H7 (cell line): ENCODE measurements around the gene SPEM3. TPM values are rescaled to one million over a fixed set of nuclear protein-coding genes. Genes with fewer than 3 reads are reported as not detected.

Experiments
- DNase-seq: peaks from one replicate; pipeline ENCODE4 v3.0.0; 2012
- H3K27me3 ChIP-seq: 2 replicates; pipeline ENCODE4 v1.6.0; 2011; ENCODE audit warnings: mild to moderate bottlenecking, low read length; ENCODE audit not compliant: control insufficient read depth, insufficient read depth
- H3K36me3 ChIP-seq: replicated peaks from 2 replicates; pipeline ENCODE4 v1.5.1; 2011; ENCODE audit warnings: low read length; ENCODE audit not compliant: control insufficient read depth, insufficient read depth
- H3K4me3 ChIP-seq: 2 replicates; pipeline ENCODE4 v1.5.1; 2011; ENCODE audit warnings: low read depth, mild to moderate bottlenecking, control low read depth, low read length, moderate library complexity; ENCODE audit not compliant: insufficient read depth
- total RNA-seq: library from RNA; depleted of rRNA; stranded (reverse); fragments of >200 nt; shearing (Covaris generic); gene quantifications from 2 replicates; pipeline ENCODE4 v1.2.3, GENCODE V29; 2014

SPEM3 gene
- total RNA-seq, 1 experiment from 2014 or later = not detected

DNA sequence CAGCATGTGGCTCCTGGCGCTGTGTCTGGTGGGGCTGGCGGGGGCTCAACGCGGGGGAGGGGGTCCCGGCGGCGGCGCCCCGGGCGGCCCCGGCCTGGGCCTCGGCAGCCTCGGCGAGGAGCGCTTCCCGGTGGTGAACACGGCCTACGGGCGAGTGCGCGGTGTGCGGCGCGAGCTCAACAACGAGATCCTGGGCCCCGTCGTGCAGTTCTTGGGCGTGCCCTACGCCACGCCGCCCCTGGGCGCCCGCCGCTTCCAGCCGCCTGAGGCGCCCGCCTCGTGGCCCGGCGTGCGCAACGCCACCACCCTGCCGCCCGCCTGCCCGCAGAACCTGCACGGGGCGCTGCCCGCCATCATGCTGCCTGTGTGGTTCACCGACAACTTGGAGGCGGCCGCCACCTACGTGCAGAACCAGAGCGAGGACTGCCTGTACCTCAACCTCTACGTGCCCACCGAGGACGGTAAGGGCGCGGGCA lies 20.4 kb upstream of the SPEM3 start:
- H3K27me3 ChIP-seq = peaks cover 11% of the 10 kb centered on the region
- DNase-seq = no peak
- peaks cover 9% of the 10 kb centered on the region for H3K36me3 ChIP-seq
- H3K4me3 ChIP-seq = peak overlapping the region; percentile 36

DNA sequence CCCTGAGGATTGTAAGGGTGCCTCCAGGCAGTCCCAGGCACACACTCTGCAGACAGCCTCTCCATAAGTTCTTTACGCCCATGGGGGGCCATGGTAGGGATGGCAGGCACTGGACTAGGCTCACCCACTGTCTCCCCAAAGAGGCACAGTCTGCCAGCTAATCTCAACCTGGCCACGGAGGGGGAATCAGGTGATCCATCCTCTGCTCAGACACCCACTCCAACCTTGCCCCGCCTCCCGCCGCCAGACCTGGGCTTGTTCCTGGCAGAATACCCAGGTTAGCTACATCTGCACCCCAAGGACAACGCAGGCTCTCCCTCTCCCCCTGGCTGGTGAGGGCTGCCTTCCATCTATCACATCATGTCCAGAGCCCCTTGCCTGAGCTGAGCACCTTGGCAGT lies 19.8 kb upstream of the SPEM3 start:
- H3K36me3 ChIP-seq = peaks cover 9% of the 10 kb centered on the region
- peak overlapping the region; percentile 36; the same call in 1 of the 2 replicates for H3K4me3 ChIP-seq
- DNase-seq = no peak
- H3K27me3 ChIP-seq = peaks cover 11% of the 10 kb centered on the region

DNA sequence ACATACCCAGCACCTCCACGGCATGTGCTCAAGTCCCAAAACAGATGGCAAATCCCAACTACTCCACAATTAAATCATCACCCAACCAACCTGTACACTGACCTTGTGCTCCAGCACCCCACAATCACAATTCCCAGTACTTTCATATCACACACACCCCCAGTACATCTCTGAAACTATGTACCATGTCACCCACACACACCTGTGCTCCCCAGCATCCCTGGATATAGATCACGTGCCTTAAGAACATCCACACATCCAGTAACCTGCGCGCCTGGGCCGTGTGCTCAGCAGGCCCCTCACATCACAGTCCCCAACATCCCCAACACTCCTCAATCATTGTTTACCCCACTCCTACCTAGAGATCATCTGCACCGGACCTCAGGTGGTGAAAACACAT lies 18.9 kb upstream of the SPEM3 start:
- H3K36me3 ChIP-seq = peaks cover 9% of the 10 kb centered on the region
- no peak for DNase-seq
- H3K4me3 ChIP-seq = no peak overlapping the region
- peaks cover 11% of the 10 kb centered on the region for H3K27me3 ChIP-seq

DNA sequence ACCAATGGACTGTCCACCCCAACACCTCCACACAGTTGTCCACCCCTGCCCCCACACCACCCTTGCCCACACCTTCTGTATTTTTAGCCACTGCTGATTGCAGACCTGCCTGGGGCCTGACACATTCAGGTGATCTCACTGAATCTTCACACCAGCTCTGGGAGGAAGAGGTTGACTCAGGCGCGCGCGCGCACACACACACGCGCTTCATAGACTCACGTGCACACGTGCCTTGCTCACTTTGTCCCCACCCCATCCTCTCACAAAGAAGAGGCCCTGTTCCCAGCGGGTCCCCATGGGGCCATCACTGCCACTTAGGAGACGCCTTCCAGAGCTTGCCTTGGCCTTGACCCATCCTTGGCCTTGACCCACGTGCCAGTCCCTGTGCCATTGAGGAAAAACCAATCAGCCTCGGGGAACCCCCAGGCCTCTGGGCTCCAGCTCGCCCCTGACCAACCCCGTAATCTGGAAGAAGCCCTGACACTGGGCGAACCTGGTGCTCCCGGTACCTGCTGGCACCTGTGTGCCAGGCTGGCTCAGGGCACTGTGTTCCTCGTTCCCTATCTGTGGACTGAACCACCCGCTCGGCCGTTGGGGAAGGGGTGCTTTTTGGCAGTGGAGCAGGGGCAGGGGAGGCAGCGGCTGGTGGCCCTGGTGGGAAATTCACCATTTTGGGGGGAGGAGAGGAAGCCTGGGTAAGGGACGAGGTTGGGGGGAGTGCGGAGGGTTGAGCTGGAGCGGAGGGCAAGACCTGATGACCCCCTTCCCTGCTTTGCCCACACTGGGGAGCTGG lies 17.8 kb upstream of the SPEM3 start:
- Histone ChIP-seq H3K27me3 (peaks cover 9% of the 10 kb centered on the region), H3K36me3 (peaks cover 16% of the 10 kb centered on the region), H3K4me3 (no peak overlapping the region)
- DNase-seq = no peak

DNA sequence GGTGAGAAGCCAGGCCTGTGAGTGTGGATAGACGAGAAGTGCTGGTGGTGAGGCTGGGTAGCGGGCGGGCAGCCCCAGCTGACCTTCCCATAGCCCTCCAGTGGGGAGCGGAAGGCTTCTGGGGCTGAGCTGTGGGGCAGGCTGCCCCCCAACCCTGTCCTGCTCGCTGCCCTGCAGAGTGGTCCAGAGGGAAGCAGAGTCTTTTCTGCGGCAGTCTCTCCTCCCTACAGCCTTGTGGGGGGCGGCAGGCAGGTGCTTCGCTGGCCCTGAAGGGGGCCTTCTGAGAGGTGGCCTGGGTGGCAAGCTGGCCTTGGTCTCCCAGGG lies 17.3 kb upstream of the SPEM3 start:
- peaks cover 6% of the 10 kb centered on the region for H3K27me3 ChIP-seq
- no peak overlapping the region for H3K4me3 ChIP-seq
- H3K36me3 ChIP-seq = peaks cover 16% of the 10 kb centered on the region
- DNase-seq = peak; percentile 53

DNA sequence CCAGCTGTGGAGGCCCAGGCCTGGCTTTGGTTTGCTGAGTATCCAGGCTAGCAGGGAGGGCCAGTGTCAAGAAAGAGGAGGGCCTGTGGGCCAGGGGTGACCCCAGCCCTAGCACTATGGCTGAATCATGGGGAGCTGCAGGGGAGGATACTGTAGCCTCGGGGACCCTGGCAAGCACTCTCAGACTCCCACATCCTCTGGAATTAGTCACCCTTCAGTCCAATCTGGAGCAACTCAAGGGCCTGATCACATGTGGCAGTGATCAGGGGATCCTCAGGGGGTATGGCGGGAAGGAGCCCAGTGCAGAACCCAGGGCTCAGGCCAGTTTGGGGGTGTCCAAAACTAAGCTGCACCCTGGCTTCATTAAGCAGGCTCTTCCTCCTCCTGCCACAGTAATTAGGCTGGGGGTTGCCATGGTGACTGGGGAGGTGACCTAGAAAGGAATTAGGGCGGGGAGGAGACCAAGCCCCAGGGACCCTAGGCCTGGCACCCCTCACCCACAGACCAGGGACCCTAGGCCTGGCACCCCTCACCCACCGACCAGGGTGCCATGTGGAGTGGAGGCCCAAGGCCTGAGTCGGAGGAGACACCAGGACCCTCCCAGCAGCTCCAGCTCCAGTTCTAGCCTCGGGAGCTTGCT lies 15.2 kb upstream of the SPEM3 start:
- Histone ChIP-seq H3K27me3 (peaks cover 6% of the 10 kb centered on the region; the same call in 1 of the 2 replicates), H3K4me3 (no peak overlapping the region), H3K36me3 (peaks cover 16% of the 10 kb centered on the region)
- no peak for DNase-seq

DNA sequence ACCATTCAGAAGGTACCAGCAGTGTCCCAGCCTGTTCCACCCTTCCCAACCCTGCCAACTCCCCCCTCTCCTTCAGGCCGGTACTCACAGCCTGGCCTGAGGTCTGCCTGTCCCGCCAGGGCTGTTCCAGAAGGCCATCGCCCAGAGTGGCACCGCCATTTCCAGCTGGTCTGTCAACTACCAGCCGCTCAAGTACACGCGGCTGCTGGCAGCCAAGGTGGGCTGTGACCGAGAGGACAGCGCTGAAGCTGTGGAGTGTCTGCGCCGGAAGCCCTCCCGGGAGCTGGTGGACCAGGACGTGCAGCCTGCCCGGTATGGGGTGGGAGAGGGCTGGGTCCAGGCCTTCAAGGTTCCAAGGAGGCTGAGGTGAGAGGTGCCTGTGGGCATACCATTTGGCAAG lies 13.8 kb upstream of the SPEM3 start:
- Histone ChIP-seq H3K4me3 (no peak overlapping the region), H3K27me3 (no peaks in the 10 kb centered on the region), H3K36me3 (peaks cover 11% of the 10 kb centered on the region)
- no peak for DNase-seq

DNA sequence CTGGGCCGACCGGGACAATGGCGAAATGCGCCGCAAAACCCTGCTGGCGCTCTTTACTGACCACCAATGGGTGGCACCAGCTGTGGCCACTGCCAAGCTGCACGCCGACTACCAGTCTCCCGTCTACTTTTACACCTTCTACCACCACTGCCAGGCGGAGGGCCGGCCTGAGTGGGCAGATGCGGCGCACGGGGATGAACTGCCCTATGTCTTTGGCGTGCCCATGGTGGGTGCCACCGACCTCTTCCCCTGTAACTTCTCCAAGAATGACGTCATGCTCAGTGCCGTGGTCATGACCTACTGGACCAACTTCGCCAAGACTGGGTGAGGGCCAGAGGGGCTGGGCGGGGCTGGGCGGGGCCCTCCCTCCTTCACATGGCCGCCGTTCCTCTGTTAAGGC lies 12.9 kb upstream of the SPEM3 start:
- H3K36me3 ChIP-seq = peaks cover 7% of the 10 kb centered on the region
- no peaks in the 10 kb centered on the region for H3K27me3 ChIP-seq
- no peak overlapping the region for H3K4me3 ChIP-seq
- no peak for DNase-seq

DNA sequence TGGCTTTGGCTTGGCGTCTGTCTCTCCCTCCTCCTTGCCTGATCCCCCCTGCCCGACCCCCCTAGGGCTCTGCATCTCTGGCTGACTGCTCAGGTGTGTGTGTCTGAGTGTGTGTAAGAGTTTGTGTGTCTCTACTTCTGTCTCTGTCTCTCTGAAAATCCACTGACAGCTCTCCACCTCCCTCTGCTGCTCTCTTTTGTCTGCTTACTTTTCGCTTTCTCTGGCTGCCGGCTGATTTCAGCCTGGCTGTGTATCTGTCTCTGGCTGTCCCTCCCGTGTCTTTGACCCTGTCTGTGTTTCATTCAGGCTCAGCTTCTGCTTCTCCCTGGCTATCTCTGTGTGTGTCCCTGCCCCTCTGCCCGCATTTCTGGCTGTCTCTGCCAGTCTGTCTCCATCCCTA lies 12.3 kb upstream of the SPEM3 start:
- H3K27me3 ChIP-seq = no peaks in the 10 kb centered on the region
- H3K36me3 ChIP-seq = peaks cover 7% of the 10 kb centered on the region
- no peak overlapping the region for H3K4me3 ChIP-seq
- DNase-seq = no peak

DNA sequence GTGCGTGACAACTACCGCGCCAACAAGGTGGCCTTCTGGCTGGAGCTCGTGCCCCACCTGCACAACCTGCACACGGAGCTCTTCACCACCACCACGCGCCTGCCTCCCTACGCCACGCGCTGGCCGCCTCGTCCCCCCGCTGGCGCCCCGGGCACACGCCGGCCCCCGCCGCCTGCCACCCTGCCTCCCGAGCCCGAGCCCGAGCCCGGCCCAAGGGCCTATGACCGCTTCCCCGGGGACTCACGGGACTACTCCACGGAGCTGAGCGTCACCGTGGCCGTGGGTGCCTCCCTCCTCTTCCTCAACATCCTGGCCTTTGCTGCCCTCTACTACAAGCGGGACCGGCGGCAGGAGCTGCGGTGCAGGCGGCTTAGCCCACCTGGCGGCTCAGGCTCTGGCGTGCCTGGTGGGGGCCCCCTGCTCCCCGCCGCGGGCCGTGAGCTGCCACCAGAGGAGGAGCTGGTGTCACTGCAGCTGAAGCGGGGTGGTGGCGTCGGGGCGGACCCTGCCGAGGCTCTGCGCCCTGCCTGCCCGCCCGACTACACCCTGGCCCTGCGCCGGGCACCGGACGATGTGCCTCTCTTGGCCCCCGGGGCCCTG lies 11.5 kb upstream of the SPEM3 start:
- DNase-seq = no peak
- peaks cover 7% of the 10 kb centered on the region for H3K36me3 ChIP-seq
- H3K27me3 ChIP-seq = no peaks in the 10 kb centered on the region
- no peak overlapping the region for H3K4me3 ChIP-seq

DNA sequence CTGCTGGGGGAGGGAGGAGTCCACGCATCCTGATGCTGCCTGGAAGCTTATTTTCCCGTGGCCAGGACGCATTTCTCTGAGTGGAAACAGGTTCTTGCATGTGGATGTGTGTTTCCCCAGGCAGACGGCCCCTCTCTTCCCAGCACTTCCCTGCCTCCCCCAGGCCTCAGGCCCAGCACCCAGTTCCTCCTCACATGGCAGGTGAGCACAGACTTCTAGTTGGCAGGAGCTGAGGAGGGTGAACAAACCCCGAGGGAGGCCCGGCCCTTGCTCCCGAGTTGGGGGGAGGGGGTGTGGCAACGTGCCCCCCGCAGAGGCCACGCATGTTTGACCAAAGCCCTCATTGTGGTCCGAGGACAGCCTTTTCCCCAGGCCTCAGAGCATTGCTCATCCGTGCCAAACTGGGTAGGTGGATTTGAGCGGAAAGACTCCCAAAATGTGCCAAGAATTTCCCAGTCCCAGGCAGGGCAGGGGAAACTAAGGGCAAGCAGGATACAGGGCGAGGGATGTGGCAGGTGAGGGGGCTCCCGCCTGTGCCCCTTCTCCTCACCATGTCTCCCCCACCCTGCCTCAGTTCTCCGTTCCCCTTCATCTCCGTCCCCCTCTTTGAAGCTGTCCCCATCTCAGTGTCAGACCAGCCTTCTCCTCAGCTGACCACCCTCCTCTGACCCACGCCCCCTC lies 10.0 kb upstream of the SPEM3 start:
- Histone ChIP-seq H3K27me3 (no peaks in the 10 kb centered on the region), H3K36me3 (peaks cover 7% of the 10 kb centered on the region), H3K4me3 (no peak overlapping the region)
- peak; percentile 63 for DNase-seq

DNA sequence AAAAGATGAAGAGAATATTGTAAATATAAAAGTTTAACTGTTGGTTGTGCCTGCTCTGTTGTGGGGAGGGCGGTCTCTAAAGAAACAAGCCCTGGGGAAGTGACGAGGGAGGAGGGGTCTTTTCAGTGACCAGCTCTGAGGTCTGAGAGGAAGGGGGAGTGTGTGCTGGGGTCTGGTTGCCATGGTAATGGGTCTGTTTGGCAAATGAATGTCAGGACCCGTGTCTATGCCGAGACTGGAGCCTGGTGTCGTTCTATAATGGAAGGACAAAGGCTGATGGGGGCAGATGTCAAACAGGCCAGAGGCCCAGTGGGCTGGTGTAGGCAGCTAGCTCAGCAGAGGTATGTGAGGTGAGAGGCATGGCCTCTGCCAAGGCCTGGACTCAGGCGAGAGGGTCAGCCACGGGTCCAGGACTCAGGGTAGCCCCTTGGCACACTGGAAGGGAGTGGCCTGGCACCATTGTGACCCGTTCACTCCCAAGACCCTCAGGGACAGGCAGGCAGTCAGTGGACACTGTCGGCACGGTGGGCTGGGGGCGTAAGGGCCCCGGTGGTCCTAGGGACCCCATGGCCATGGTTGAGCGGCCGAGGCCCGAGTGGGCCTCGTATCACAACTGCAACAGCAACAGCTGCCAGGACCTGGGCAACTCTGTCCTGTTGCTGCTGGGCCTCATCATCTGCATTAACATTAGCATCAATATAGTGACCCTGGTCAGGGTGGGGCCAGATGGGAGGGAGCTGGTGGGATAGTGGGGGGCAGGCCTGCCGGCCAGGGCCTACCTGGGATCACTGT lies 8.6 kb upstream of the SPEM3 start, which contains the start of gene SPEM1:
Gene SPEM1 (plus strand): TSS at position 506 of the 792 bp plus-strand sequence. CDS start 61 bp downstream, at position 567.
- H3K36me3 ChIP-seq = peaks cover 6% of the 10 kb centered on the region
- peak; percentile 74 for DNase-seq
- no peaks in the 10 kb centered on the region for H3K27me3 ChIP-seq
- H3K4me3 ChIP-seq = no peak within 1 kb of the TSS

DNA sequence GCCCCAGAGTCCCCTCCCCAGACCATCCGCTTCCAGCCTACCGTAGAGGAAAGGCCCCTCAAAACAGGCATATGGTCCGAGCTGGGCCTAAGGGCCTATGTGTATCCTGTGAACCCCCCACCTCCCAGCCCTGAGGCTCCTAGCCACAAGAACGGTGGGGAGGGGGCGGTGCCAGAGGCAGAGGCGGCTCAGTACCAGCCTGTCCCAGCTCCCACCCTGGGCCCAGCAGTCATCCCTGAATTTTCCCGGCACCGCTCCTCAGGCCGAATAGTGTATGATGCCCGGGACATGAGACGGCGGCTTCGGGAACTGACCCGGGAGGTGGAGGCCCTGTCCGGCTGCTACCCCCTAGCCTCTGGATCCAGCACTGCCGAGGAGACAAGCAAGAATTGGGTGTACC lies 7.5 kb upstream of the SPEM3 start:
- Histone ChIP-seq H3K4me3 (no peak overlapping the region), H3K27me3 (no peaks in the 10 kb centered on the region), H3K36me3 (no peaks in the 10 kb centered on the region; the same call in 1 of the 2 replicates)
- peak; percentile 53 for DNase-seq

DNA sequence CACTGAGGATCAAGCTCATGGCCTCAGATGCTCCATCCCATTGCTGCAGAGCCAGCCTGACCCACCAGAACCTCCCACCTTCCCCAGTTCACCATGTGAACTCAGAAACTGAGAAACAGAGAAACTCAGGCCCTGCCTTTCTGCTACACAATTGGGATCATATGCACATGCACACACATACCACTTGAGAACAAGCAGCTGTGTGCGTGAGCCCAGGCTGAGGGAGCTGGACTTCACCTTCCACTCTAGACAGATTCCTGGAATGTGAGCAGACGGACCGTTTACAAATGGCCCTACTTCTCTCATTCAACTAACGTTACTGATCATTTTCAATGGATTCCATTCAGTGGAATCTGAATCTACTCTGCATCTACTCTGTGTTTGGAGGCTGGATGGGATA lies 5.0 kb upstream of the SPEM3 start:
- no peak for DNase-seq
- Histone ChIP-seq H3K36me3 (no peaks in the 10 kb centered on the region), H3K27me3 (no peaks in the 10 kb centered on the region), H3K4me3 (no peak overlapping the region)
